HG03060 (cell line): ENCODE measurements around the gene PAGE1.
"Not testable (repeated sequence)": the region's sequence is repeated elsewhere in the genome, so short reads cannot be mapped to it uniquely, and the experiment has no call there.

Source experiments
- ATAC-seq: cut with Tn5 transposase; IDR thresholded peaks from one replicate; pipeline ENCODE4 v1.9.1; 2021; ENCODE audit warnings: low read depth, moderate number of reproducible peaks; ENCODE audit not compliant: unreplicated experiment

PAGE1 gene

GRCh38 chrX:49695276-49696180, at the start of gene PAGE1:
Gene PAGE1, minus strand, starts transcription at chrX:49695984. Its CDS starts 1,214 bp downstream, at chrX:49694770.
- ATAC-seq: no peak

- ATAC-seq: not testable (repeated sequence)
These were observed 45.7 kb upstream of the PAGE1 start for GRCh38 chrX:49741501-49741900.

GRCh38 chrX:49727847-49728246, 32.1 kb upstream of the PAGE1 start:
- no peak for ATAC-seq

GRCh38 chrX:49726966-49727365, 31.2 kb upstream of the PAGE1 start:
- no peak for ATAC-seq

- ATAC-seq: no peak
These were observed 30.4 kb upstream of the PAGE1 start for GRCh38 chrX:49725923-49726904.

- no peak for ATAC-seq
These were observed 29.6 kb upstream of the PAGE1 start for GRCh38 chrX:49725401-49725800.

- ATAC-seq: not testable (repeated sequence)
These were observed 24.3 kb upstream of the PAGE1 start for GRCh38 chrX:49720106-49720505.

- ATAC-seq: no peak
These were observed 16.8 kb upstream of the PAGE1 start for GRCh38 chrX:49712577-49712976.

- no peak for ATAC-seq
These were observed 15.0 kb upstream of the PAGE1 start for GRCh38 chrX:49710744-49711319.

- no peak for ATAC-seq
These were observed 9.1 kb upstream of the PAGE1 start for GRCh38 chrX:49704691-49705404.

- no peak for ATAC-seq
These were observed 6.1 kb upstream of the PAGE1 start for GRCh38 chrX:49701933-49702332.

GRCh38 chrX:49701323-49701722, 5.5 kb upstream of the PAGE1 start:
- ATAC-seq: no peak

GRCh38 chrX:49675075-49675719, 20.6 kb downstream of the PAGE1 start:
- no peak for ATAC-seq

- no peak for ATAC-seq
These were observed 22.4 kb downstream of the PAGE1 start for GRCh38 chrX:49673394-49673793.

- ATAC-seq: no peak
These were observed 31.0 kb downstream of the PAGE1 start for GRCh38 chrX:49664824-49665223.

- no peak for ATAC-seq
These were observed 33.9 kb downstream of the PAGE1 start for GRCh38 chrX:49661881-49662280.

GRCh38 chrX:49659771-49660170, 36.0 kb downstream of the PAGE1 start:
- no peak for ATAC-seq

GRCh38 chrX:49656533-49656932, 39.3 kb downstream of the PAGE1 start:
- ATAC-seq: no peak

GRCh38 chrX:49644991-49645637, 50.7 kb downstream of the PAGE1 start:
- no peak for ATAC-seq
